ENCODE data around the gene YAE1.

Gene YAE1

DNA sequence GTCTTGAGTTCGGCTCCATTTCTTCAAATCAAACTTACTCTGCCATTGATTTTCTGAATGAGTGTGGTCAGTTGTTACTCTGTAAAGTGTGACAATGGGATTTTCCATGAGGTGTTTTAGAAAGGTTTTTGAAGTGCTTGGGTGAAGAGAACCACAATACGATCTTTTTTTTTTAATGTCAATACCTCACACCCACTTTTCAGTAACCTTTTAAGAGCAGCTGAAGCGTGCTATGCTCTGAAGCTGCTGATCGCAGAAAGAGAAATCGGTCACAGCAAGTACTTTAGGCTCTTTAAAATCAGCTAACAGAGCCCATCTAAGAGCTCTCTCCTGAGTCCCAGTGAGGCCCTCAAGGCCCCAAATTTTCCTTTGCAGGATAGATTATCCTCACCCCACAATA lies 34.4 kb upstream of the YAE1 start:
- no peak overlapping the region for H3K27ac ChIP-seq (ENCODE audit: poor library complexity, severe bottlenecking)
- no peaks in the 10 kb centered on the region for H3K36me3 ChIP-seq (ENCODE audit: low read depth)
- no peaks in the 10 kb centered on the region for H3K27me3 ChIP-seq (ENCODE audit: insufficient read depth, poor library complexity, severe bottlenecking)
- no peaks in the 10 kb centered on the region for H3K9me3 ChIP-seq (ENCODE audit: severe bottlenecking)
- TF ChIP-seq, protein P1, sequence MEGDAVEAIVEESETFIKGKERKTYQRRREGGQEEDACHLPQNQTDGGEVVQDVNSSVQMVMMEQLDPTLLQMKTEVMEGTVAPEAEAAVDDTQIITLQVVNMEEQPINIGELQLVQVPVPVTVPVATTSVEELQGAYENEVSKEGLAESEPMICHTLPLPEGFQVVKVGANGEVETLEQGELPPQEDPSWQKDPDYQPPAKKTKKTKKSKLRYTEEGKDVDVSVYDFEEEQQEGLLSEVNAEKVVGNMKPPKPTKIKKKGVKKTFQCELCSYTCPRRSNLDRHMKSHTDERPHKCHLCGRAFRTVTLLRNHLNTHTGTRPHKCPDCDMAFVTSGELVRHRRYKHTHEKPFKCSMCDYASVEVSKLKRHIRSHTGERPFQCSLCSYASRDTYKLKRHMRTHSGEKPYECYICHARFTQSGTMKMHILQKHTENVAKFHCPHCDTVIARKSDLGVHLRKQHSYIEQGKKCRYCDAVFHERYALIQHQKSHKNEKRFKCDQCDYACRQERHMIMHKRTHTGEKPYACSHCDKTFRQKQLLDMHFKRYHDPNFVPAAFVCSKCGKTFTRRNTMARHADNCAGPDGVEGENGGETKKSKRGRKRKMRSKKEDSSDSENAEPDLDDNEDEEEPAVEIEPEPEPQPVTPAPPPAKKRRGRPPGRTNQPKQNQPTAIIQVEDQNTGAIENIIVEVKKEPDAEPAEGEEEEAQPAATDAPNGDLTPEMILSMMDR (IDR thresholded peaks at IDR 0.05; ENCODE audit: poor library complexity, severe bottlenecking), result no peak
- no peaks in the 10 kb centered on the region for H3K4me1 ChIP-seq (ENCODE audit: insufficient read depth, poor library complexity, severe bottlenecking)
- H3K4me3 ChIP-seq (ENCODE audit: severe bottlenecking), result no peak overlapping the region
- ATAC-seq (ENCODE audit: low read depth) (no peak), DNase-seq (ENCODE audit: low spot score) (no peak)

- TF ChIP-seq, protein P1 (IDR thresholded peaks at IDR 0.05; ENCODE audit: poor library complexity, severe bottlenecking), result no peak
- H3K36me3 ChIP-seq (ENCODE audit: low read depth), result no peaks in the 10 kb centered on the region
Observed at GRCh38 chr7:39532832-39533231, 33.4 kb upstream of the YAE1 start.

GRCh38 chr7:39534599-39534998 lies 31.6 kb upstream of the YAE1 start:
- ATAC-seq (ENCODE audit: low read depth) (no peak), DNase-seq (ENCODE audit: low spot score) (no peak)
- TF ChIP-seq, protein P1 (IDR thresholded peaks at IDR 0.05; ENCODE audit: poor library complexity, severe bottlenecking), result no peak
- H3K27me3 ChIP-seq (ENCODE audit: insufficient read depth, poor library complexity, severe bottlenecking), result no peaks in the 10 kb centered on the region
- no peak overlapping the region for H3K27ac ChIP-seq (ENCODE audit: poor library complexity, severe bottlenecking)
- H3K4me1 ChIP-seq (ENCODE audit: insufficient read depth, poor library complexity, severe bottlenecking), result no peaks in the 10 kb centered on the region
- no peak overlapping the region for H3K4me3 ChIP-seq (ENCODE audit: severe bottlenecking)
- no peaks in the 10 kb centered on the region for H3K9me3 ChIP-seq (ENCODE audit: severe bottlenecking)
- no peaks in the 10 kb centered on the region for H3K36me3 ChIP-seq (ENCODE audit: low read depth)

More at GRCh38 chr7:39532832-39533231, 33.4 kb upstream of the YAE1 start:
- Histone ChIP-seq H3K4me1 (ENCODE audit: insufficient read depth, poor library complexity, severe bottlenecking) (no peaks in the 10 kb centered on the region), H3K27ac (ENCODE audit: poor library complexity, severe bottlenecking) (no peak overlapping the region), H3K27me3 (ENCODE audit: insufficient read depth, poor library complexity, severe bottlenecking) (no peaks in the 10 kb centered on the region), H3K9me3 (ENCODE audit: severe bottlenecking) (no peaks in the 10 kb centered on the region), H3K4me3 (ENCODE audit: severe bottlenecking) (no peak overlapping the region)
- no peak for DNase-seq (ENCODE audit: low spot score)
- no peak for ATAC-seq (ENCODE audit: low read depth)

- no peak overlapping the region for H3K4me3 ChIP-seq (ENCODE audit: severe bottlenecking)
- H3K36me3 ChIP-seq (ENCODE audit: low read depth), result no peaks in the 10 kb centered on the region
- no peak overlapping the region for H3K27ac ChIP-seq (ENCODE audit: poor library complexity, severe bottlenecking)
- TF ChIP-seq, protein P1 (IDR thresholded peaks at IDR 0.05; ENCODE audit: poor library complexity, severe bottlenecking), result no peak
- H3K27me3 ChIP-seq (ENCODE audit: insufficient read depth, poor library complexity, severe bottlenecking), result no peaks in the 10 kb centered on the region
- ATAC-seq (ENCODE audit: low read depth) (no peak), DNase-seq (ENCODE audit: low spot score) (no peak)
- H3K9me3 ChIP-seq (ENCODE audit: severe bottlenecking), result no peaks in the 10 kb centered on the region
- no peaks in the 10 kb centered on the region for H3K4me1 ChIP-seq (ENCODE audit: insufficient read depth, poor library complexity, severe bottlenecking)
Observed at GRCh38 chr7:39535064-39535463, 31.1 kb upstream of the YAE1 start.

DNA sequence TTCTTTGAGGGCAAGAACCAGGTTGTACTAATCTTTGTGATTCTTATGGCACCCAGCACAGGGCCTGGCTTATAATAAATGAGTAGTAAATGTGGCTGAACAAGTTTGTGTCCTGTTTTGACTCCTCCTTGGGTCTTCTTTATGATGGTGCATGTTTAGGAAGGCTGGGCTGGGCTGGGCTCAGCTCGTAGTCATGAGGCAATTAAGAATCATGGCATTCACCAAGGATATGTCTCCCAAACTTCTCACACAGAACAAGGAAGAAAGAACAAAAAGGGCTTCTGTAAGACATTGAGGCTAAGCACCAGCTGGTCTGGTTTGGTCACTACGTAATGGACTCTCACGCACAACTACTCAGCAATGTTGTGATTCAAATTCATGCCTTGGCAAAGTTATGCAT lies 30.5 kb upstream of the YAE1 start:
- no peaks in the 10 kb centered on the region for H3K4me1 ChIP-seq (ENCODE audit: insufficient read depth, poor library complexity, severe bottlenecking)
- H3K27ac ChIP-seq (ENCODE audit: poor library complexity, severe bottlenecking), result no peak overlapping the region
- no peak overlapping the region for H3K4me3 ChIP-seq (ENCODE audit: severe bottlenecking)
- TF ChIP-seq, protein P1 (IDR thresholded peaks at IDR 0.05; ENCODE audit: poor library complexity, severe bottlenecking), result no peak
- no peaks in the 10 kb centered on the region for H3K36me3 ChIP-seq (ENCODE audit: low read depth)
- ATAC-seq (ENCODE audit: low read depth), result no peak
- no peak for DNase-seq (ENCODE audit: low spot score)
- H3K9me3 ChIP-seq (ENCODE audit: severe bottlenecking), result no peaks in the 10 kb centered on the region
- H3K27me3 ChIP-seq (ENCODE audit: insufficient read depth, poor library complexity, severe bottlenecking), result no peaks in the 10 kb centered on the region

All from RWPE2 (cell line).